Astrocyte of the hippocampus (primary cell): ENCODE results near the gene DELE1.

Experiments used
- DNase-seq: peaks from one replicate; pipeline ENCODE4 v3.0.0; 2011; ENCODE audit warnings: low read depth, low spot score

Gene DELE1, protein sequence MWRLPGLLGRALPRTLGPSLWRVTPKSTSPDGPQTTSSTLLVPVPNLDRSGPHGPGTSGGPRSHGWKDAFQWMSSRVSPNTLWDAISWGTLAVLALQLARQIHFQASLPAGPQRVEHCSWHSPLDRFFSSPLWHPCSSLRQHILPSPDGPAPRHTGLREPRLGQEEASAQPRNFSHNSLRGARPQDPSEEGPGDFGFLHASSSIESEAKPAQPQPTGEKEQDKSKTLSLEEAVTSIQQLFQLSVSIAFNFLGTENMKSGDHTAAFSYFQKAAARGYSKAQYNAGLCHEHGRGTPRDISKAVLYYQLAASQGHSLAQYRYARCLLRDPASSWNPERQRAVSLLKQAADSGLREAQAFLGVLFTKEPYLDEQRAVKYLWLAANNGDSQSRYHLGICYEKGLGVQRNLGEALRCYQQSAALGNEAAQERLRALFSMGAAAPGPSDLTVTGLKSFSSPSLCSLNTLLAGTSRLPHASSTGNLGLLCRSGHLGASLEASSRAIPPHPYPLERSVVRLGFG

DNA sequence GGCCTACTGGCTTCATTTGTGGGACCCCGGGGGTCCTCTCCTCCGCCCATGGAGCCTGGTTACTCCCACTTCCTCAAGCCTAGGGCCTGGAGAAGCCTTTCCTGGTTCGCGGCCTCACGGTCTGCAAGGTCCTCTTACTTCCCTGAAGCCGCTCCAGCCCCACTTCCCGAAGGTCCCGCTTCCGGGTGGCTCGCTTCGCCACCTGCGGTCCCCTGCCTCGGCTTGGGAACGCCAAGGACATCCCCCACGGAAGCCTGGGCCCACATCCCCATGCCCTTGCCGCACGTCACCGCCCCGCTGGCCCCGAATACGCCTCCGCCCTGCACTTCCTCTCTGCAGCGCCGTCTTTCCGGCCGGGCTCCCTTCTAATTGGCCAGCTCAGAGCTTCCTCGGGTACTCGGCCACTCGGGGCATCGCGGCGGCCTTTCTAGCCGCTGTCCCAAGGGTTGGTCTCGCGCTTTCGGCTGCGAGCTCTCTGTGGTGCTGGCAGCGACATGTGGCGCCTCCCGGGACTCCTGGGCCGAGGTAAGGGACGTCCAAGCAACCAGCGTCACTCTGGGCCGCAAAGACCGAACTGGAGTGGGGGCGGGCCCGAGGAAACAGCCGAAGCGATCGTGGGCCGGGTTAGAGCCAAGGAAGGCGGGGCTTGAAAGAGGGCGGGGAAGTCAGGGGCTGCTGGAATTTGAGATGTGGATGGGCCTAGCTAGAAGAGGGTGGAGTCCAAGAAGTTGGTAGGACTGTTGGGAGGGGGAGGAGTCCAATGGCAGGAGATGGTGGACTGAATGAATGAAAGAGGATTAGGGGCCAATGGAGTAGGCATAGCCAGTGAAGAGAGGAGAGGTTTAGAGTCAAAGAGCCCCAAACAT is at the start of gene DELE1:
TSS of gene DELE1 (plus strand) at position 424 of the 866 bp plus-strand sequence. CDS start at position 495, 71 bp downstream.
- DNase-seq = peak; percentile 96

- no peak for DNase-seq
Observed at GRCh38 chr5:141873933-141874261, 49.8 kb upstream of the DELE1 start.

DNA sequence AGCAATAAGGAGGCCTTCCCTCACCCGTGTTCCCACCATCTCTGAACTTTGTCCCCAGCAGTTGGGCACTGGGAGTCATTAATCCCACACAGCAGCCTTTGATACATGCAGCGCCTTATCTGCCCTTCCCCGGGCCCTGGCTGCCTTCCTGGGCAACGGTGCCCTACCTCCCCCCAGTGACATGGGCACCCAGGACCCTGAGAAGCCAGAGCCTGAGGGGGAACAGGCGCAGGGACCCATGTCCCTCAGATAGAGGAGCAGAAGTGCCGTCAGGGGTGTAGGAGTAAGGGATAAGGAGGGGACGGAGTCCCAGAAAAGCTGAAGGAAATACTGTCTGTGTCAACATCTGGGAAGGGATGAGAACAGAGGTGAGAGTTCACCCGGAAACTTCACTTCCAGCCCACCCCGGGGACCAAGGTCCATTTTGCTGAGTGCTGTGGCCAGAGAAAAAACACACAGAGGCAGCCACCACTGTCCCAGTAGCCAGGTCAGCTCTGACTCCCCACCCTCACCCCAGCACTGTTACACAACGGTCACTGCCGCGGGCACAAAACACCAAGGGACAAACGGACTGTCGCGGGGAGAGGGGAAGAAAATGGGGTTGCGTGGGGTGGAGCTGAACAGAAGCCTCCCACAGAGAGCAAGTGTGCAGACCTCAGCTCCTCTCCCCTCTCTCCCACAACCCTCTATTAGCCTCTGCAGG is 49.3 kb upstream of the DELE1 start:
- DNase-seq = no peak

DNA sequence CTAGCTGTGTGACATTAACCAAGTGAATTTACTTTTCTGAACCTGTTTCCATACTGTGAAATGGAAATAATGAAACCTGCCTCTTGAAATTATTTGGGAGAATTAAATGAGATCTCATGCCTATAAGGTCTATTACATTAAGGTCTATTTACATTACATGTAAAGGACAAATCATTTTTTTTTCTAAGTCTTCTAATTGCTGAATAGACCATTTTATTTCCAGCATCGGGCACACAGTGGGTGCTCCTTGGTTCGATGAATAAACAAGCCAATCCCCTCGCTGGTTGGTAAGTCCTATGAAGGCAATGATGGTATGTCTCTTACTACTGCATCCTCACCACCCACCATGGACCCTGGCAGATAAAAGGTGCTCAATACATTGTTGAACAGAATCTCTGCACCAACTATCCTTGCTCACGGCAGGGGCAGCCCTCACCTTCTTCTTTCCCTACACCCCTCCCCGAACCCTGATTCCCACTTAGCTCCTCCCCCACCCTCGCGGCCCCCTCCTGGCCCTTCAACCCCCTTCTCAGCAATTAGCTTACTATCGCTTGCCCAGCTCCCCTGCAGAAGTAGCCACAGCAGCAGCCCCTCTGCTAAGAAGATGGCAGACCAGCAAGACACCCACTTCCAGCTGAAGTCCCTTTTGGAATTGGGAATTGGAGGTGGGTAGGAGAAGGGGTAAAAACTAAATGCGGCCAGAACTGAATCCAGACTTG is 48.5 kb upstream of the DELE1 start:
- no peak for DNase-seq

DNA sequence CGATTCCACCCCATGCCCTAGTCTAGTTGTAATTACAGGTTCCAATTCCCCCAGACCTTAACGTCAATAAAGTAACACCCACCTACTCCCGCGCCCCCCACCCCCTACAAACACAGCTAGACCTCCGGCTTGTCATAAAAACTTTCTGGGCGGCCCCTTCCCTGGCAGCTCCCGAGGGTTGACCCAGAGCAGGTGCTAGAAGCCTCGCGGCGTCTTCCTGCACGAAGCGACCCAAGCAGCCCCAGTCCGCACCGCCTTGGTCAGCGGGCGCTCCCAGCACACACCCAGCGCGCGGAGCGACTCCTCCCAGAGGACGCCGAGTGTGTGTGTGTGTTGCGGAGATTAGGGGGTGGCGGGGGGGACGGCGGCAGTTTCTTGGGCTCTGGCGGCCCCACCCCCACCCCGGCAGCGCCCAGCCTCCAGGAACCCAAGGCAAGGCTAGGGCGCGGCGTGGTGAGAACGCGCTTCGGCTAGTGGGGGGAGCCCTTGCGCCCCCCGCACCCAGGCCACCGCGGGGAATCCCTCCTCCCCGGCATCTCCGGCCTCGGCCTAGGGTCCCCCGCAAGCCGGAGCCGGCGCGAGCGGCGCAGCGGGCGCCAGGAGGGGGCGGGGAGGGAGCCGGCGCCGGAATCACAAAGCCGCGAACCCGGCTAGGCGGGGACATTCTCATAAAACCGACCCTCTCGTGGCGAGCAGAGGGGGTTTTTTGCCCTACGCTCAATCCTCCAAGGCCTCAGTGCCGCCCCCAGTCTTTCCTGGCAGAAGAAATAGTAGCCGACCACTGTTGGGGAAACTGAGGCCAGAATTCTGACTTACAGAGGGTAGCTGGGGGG is 47.7 kb upstream of the DELE1 start:
- DNase-seq = peak; percentile 38

DNA sequence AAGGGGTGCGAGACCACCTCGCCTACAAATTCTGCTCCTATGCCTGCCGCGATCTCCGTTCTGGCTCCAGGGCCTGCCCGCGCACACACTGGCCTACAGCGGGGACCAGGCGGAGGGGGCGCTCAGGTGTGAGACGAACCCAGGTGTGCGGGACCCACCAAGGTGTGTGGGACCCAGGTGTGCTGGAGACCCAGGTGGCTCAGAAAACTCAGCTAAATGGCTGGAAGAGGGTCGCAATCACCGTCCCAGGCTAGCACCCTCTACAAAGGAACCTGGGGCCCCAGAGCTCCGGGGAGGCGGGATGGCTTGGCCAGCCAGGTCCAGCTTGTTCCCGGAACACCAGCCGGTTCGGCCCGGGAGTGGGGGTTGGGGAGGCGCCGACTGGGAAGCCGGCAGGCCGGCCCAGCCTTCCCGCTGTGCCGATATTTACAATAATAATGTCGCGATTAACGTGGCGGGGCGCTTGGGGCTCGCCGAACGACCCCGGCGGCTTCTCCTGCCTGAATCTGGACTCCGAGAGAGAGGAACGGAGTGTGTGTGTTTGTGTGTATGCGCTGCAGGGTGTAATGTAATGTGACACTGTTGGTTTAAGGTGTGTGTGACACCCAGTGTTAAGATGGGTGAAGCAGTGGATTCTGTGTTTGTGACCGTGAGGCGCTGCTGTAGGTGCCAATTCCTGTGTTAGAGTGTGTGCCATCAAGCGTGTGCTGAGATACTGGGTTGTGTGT is 46.9 kb upstream of the DELE1 start:
- DNase-seq = peak; percentile 25

DNA sequence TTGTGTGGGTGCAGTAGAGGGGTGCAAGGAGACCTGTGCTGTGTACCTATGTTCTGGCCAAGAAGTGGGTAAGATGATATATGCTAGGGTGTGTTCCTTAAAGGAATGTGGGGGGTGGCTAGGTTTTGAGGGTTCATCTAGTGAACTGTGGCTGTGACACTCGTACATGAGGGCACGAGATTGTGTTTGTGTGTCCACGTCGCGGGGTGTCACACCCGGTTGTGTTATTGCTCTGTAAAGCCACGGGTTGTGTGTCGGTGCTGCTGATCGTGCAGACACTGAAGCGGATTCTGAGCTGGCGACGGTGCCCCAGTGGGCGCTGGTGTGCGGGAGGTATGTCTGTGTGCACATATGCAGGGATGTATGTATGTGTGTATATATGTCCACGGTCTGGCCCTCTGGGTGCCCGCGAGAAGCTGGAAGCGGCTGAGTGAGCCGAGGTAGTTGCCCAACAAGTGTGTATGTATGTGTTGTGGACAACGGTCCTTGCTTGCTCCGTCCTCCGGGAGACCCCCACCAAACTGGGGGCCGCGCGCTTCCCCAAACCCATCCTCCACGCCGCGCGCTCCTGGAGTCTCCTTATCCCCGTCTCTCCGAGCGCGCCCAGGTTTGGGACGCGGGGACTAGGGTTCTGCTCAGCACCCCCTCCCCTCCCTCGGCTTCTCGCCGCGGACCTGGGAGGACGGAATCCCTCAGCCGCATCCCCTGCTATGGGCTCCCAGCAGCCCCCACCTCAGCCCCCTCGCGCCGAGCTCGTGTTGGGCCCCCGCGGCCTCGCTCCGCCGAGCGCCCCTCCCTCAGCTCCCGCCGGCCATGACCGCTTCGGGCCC is 46.1 kb upstream of the DELE1 start:
- DNase-seq = peak; percentile 35

GRCh38 chr5:141878186-141878710 is 45.4 kb upstream of the DELE1 start, which contains the start of gene PCDH1:
Gene PCDH1 (minus strand): TSS chr5:141878410. CDS start chr5:141878262, 148 bp downstream.
- DNase-seq = peak; percentile 75

DNA sequence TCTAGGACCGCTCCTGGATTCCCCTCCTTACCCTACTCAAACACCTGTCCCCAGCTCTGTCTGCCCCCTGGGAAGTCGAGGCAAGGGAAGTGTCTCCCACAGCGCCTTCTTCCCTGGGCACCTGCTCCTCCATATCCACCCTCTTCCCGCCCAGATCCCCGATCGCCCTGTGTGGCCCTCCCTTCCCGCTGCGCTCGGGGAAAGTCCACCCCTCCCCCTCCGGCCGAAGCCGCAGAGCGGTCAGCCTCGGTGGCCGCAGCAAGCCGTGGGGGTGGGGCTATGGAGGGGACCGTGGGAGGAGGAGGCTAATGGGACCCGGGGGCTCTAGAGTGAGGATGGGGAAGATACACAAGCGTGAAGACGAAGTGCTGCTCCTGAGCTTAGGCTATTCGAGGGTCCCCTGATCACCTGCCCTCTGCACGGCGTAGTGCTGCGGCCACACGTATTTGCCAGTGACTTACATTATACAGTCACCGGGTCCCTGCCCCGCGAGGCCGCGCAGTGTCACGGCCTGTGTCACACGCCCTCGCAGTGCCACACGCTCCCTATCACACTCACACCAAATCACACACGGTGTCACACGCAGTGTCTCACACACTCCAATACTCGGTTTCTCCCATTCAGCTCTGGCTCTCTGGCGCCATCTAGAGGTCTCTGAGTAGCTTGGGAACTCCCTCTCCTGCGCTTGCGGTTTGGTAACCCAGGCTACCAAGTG is 44.8 kb upstream of the DELE1 start:
- DNase-seq = peak; percentile 95

- DNase-seq = no peak
Observed at GRCh38 chr5:141879426-141879759, 44.3 kb upstream of the DELE1 start.

- no peak for DNase-seq
Observed at GRCh38 chr5:141879941-141880738, 43.5 kb upstream of the DELE1 start.

- no peak for DNase-seq
Observed at GRCh38 chr5:141880961-141881801, 42.5 kb upstream of the DELE1 start.

DNA sequence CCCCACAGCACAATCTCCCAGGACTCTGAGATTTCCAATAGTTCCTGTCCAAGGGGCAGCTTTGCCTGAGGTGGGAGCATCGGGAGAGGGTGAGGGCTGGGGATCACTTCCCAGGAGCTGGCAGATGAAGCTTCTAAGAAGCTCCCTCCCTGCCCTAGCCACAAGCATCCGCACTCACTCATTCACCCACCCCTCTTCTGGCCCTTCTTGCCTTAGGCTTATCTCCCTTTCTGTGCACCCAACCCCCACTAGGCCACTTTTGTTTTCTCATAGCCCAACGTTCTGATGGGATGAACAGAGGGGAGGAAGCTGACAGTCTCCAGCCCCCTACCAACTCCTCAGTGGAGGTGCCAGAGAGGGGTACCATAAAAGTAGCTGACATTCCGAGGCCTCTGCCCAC is 41.8 kb upstream of the DELE1 start:
- DNase-seq = no peak

- no peak for DNase-seq
Observed at GRCh38 chr5:141882594-141883183, 41.0 kb upstream of the DELE1 start.

GRCh38 chr5:141883184-141883891 is 40.3 kb upstream of the DELE1 start:
- peak; percentile 79 for DNase-seq
